Prostate gland (tissue), 2 donors: ENCODE results near the gene SLC25A21. TPM values are rescaled to one million over a fixed set of nuclear protein-coding genes. Genes with fewer than 3 reads are reported as not detected.
A peak's percentile ranks its signal among the peaks of the same experiment; 100 is the strongest.

Experiments
- DNase-seq: peaks from one replicate; pipeline ENCODE4 v3.0.0-alpha.2; 2019; ENCODE audit warnings: low spot score
- H3K27ac ChIP-seq, 2 donors: fragments of 200-600 bp; sonication (generic); 2 replicates each; pipeline ENCODE4 v1.5.1; 2017 to 2019
- H3K27me3 ChIP-seq: fragments of 200-600 bp; sonication (generic); replicated peaks from 2 replicates; pipeline ENCODE4 v1.5.1; 2019; ENCODE audit not compliant: insufficient read depth
- H3K36me3 ChIP-seq, 2 donors: fragments of 200-600 bp; sonication (generic); 1 replicate in 1 of 2; 2 replicates in 1 of 2; pipeline versions ENCODE4 v1.5.1 to v1.8.1; 2017 to 2019
- H3K4me1 ChIP-seq: fragments of 200-600 bp; sonication (generic); replicated peaks from 2 replicates; pipeline ENCODE4 v1.5.1; 2019
- H3K4me3 ChIP-seq, 2 donors: fragments of 200-600 bp; sonication (generic); 2 replicates each; pipeline ENCODE4 v1.5.1; 2017 to 2019
- H3K9me3 ChIP-seq: fragments of 200-600 bp; sonication (generic); 2 replicates; pipeline ENCODE4 v1.5.1; 2017
- POLR2A ChIP-seq: fragments of 450-650 bp; IDR thresholded peaks from one replicate; pipeline ENCODE4 v1.6.1; 2016; ENCODE audit warnings: antibody characterized with exemption, mild to moderate bottlenecking
- POLR2AphosphoS5 ChIP-seq: sonication (generic); formaldehyde crosslinking; IDR thresholded peaks from one replicate; pipeline ENCODE4 v1.6.1; 2017; ENCODE audit warnings: antibody characterized with exemption
- WGBS: methylation state at CpG from one replicate; pipeline ENCODE4 v1.1.5; 2018; 5-methylcytosine and 5-hydroxymethylcytosine counted together
- intact Hi-C: fragments of 100-400 bp; cut with DNase I; formaldehyde crosslinking; loops from one replicate; pipeline ENCODE4 v1.14.2; 2022
- total RNA-seq, 2 donors: library from RNA; depleted of rRNA; stranded (reverse); fragments of >200 nt; gene quantifications; one replicate each; pipeline ENCODE4 v1.1.0, GENCODE V29; 2016
- TF ChIP-seq, protein P1 (sequence below), 4 experiments: fragments of 200-600 bp in 2 of 4; fragments of 450-650 bp in 2 of 4; sonication (generic) in 2 of 4; IDR thresholded peaks; 1 replicate in 3 of 4; 2 replicates in 1 of 4; pipeline ENCODE4 v1.5.1; 2016 to 2019; ENCODE audit warnings: antibody characterized with exemption in 4 of 4, mild to moderate bottlenecking in 2 of 4, moderate library complexity in 2 of 4

SLC25A21 gene
- total RNA-seq, 2 donors from 2014 or later: 1.5 to 7.7 TPM

DNA sequence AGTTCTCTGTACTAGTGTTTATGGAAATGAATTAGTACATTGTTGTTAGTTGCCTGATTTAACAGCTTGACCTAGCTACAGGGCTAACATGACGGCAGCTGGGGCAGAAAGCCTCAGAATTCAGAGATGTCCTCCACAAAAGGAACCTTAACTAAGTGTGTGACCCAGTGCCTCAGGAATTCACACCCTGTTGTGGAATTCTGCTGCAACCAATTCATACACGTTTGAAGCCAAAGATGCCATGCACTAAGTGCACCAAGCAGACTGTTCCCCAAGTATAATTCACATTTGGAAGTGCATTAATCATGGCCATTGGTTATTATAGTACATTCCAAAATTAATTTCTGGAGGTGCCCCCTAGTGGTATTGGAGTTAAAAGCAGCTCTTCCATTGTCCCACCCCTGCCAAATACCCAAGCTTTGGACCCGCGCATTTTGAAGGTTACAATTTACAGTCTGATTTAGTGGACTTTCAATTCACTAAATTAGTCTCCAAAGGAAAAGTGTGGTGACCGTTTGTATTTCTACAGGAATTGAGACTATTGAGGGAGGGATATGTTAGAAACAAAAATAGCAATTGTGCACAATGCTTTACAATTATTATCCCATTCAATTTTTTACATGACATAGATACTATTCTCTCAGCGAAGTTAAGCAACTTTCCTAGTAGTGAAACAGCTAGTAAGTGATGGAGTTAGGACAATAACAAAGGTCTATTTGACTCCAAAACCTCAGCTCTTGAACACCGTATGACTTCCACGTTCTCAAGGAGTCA is 424.8 kb downstream of the SLC25A21 start:
- H3K27ac ChIP-seq: no peak overlapping the region
- no peaks in the 10 kb centered on the region for H3K36me3 ChIP-seq
- no peak overlapping the region for H3K4me3 ChIP-seq
- H3K9me3 ChIP-seq: no peaks in the 10 kb centered on the region
- WGBS: 73% methylated on average over 8 of the region's 8 CpGs
- DNase-seq: no peak
- H3K27me3 ChIP-seq: no peaks in the 10 kb centered on the region
- TF ChIP-seq, protein P1, sequence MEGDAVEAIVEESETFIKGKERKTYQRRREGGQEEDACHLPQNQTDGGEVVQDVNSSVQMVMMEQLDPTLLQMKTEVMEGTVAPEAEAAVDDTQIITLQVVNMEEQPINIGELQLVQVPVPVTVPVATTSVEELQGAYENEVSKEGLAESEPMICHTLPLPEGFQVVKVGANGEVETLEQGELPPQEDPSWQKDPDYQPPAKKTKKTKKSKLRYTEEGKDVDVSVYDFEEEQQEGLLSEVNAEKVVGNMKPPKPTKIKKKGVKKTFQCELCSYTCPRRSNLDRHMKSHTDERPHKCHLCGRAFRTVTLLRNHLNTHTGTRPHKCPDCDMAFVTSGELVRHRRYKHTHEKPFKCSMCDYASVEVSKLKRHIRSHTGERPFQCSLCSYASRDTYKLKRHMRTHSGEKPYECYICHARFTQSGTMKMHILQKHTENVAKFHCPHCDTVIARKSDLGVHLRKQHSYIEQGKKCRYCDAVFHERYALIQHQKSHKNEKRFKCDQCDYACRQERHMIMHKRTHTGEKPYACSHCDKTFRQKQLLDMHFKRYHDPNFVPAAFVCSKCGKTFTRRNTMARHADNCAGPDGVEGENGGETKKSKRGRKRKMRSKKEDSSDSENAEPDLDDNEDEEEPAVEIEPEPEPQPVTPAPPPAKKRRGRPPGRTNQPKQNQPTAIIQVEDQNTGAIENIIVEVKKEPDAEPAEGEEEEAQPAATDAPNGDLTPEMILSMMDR (IDR thresholded peaks at IDR 0.05): peak in 3 of 4 experiments; percentile 7 to 18 (median 18)
- TF ChIP-seq POLR2AphosphoS5 (no peak), POLR2A (no peak)
- intact Hi-C loops: no loop called here
- H3K4me1 ChIP-seq: peaks cover 2% of the 10 kb centered on the region

DNA sequence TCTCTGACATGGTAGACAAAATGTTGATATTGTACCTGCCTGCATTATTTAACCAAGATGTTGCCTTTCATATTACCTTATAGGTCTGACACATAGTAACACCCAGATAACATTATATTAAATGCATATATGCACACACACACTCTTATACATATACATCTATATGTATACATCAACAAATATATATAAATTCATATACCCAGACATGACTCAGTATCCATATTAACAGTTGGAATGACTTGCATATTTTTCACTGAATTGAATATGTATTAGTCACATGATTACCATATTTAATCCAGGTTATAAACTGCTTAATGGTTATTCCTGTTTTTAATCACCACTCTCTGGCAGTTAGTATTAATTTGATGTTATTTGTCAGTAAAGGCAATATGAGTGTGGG is 425.5 kb downstream of the SLC25A21 start:
- Histone ChIP-seq H3K4me3 (no peak overlapping the region), H3K36me3 (no peaks in the 10 kb centered on the region), H3K9me3 (no peaks in the 10 kb centered on the region), H3K27ac (no peak overlapping the region), H3K27me3 (no peaks in the 10 kb centered on the region), H3K4me1 (peaks cover 2% of the 10 kb centered on the region)
- no peak for DNase-seq
- TF ChIP-seq, protein P1 (IDR thresholded peaks at IDR 0.05): no peak
- TF ChIP-seq POLR2A (no peak), POLR2AphosphoS5 (no peak)
- intact Hi-C loops: no loop called here

DNA sequence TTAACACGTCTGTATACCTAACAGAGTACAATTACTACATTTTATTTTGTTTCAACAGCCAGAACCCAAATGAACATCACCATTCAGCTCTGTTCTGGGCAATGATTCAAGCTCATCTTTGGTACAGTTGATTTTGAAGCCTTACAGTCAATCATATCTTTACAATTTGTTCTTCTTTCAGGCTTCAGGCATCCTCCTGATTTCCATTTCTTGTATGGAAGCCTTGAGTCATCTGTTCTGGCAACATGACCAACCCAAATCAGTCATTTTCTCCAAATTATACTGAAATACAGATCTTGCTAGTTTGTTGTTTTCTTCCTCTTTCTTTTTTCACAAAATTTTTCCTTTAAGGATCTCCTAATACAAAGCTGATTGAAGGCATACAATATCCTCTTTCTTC is 430.5 kb downstream of the SLC25A21 start:
- no peaks in the 10 kb centered on the region for H3K9me3 ChIP-seq
- no peak for DNase-seq
- intact Hi-C loops: no loop called here
- no peaks in the 10 kb centered on the region for H3K27me3 ChIP-seq
- no peak for TF ChIP-seq POLR2A
- TF ChIP-seq, protein P1 (IDR thresholded peaks at IDR 0.05): no peak
- no peak for TF ChIP-seq POLR2AphosphoS5
- H3K27ac ChIP-seq: no peak overlapping the region
- H3K36me3 ChIP-seq: no peaks in the 10 kb centered on the region
- 57% methylated on average over 1 of the region's 1 CpG for WGBS
- H3K4me1 ChIP-seq: no peaks in the 10 kb centered on the region
- no peak overlapping the region for H3K4me3 ChIP-seq

DNA sequence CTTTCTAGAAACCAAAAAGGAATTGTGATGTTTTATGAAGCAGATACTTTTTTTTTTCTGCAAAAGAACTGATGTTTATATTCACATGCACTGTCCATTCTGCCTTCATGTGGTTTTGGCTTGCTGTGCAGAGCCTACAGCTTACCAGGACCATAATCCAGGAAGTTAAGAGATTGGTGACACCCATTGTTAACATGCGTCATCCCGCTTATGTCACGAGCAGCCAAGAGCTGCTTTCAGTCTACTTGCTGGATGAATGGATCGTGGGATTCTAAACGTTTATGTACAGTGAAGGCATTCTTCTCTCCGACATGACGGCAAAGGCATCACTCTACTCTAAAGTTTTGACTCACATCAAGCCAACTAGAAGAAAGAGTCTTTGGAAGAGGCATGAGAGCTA is 434.1 kb downstream of the SLC25A21 start:
- Histone ChIP-seq H3K9me3 (no peaks in the 10 kb centered on the region), H3K27ac (no peak overlapping the region), H3K4me1 (no peaks in the 10 kb centered on the region), H3K27me3 (no peaks in the 10 kb centered on the region), H3K36me3 (no peaks in the 10 kb centered on the region), H3K4me3 (no peak overlapping the region)
- no peak for TF ChIP-seq POLR2A
- no peak for TF ChIP-seq POLR2AphosphoS5
- TF ChIP-seq, protein P1 (IDR thresholded peaks at IDR 0.05): no peak
- intact Hi-C loops: no loop called here
- DNase-seq: no peak
- 90% methylated on average over 7 of the region's 7 CpGs for WGBS

DNA sequence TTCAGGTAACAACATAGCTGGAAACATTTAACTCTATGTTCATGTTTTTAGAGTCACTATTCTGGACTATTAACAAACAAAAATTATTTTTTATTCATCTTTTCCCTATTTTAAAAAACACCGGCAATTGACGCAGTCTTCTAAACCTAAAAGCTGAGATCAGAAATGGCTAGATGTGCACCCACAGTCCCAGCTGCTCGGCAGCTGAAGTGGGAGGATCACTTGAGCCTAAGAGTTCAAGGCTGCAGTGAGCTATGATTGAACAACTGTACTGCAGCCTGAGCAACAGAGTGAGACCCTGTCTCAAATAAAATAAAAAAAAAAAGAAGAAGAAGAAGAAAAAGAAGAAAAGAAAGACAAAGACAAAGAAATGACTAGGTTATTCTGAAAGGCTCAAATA is 446.3 kb downstream of the SLC25A21 start:
- DNase-seq: no peak
- Histone ChIP-seq H3K27ac (no peak overlapping the region), H3K4me3 (no peak overlapping the region), H3K36me3 (no peaks in the 10 kb centered on the region), H3K27me3 (no peaks in the 10 kb centered on the region), H3K9me3 (no peaks in the 10 kb centered on the region), H3K4me1 (no peaks in the 10 kb centered on the region)
- WGBS: 98% methylated on average over 3 of the region's 3 CpGs
- no peak for TF ChIP-seq POLR2A
- TF ChIP-seq, protein P1 (IDR thresholded peaks at IDR 0.05): no peak
- intact Hi-C loops: no loop called here
